Body of pancreas (tissue), 4 donors: ENCODE results near the gene PDE4D.

Experiments used
- POLR2A ChIP-seq, 3 donors: fragments of 450-650 bp; IDR thresholded peaks; one replicate each; pipeline ENCODE4 v1.6.1; 2016; ENCODE audit warnings: antibody characterized with exemption in 3 of 3, mild to moderate bottlenecking in 2 of 3
- TF ChIP-seq, protein P1 (sequence below), 7 experiments: fragments of 450-650 bp in 4 of 7; fragments of 200-600 bp in 3 of 7; sonication (generic) in 3 of 7; IDR thresholded peaks; one replicate each; pipeline ENCODE4 v1.5.1; 2016 to 2019; ENCODE audit warnings: antibody characterized with exemption in 7 of 7

DNA sequence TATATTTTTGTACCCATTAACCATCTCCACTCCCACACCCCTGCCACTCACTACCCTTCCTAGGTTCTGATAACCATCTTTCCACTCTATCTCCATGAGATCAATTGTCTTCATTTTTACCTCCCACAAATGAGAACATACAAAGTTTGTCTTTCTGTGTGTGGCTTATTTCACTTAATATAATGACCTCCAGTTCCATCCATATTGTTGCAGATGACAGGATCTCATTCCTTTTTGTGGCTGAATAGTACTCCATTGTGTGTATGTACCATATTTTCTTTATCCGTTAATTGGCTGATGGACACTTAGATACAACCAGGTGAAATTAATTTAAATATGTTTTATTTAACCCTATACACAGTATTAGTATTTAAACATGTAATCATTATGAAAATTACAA, 552.9 kb downstream of the PDE4D start:
- TF ChIP-seq, protein P1, sequence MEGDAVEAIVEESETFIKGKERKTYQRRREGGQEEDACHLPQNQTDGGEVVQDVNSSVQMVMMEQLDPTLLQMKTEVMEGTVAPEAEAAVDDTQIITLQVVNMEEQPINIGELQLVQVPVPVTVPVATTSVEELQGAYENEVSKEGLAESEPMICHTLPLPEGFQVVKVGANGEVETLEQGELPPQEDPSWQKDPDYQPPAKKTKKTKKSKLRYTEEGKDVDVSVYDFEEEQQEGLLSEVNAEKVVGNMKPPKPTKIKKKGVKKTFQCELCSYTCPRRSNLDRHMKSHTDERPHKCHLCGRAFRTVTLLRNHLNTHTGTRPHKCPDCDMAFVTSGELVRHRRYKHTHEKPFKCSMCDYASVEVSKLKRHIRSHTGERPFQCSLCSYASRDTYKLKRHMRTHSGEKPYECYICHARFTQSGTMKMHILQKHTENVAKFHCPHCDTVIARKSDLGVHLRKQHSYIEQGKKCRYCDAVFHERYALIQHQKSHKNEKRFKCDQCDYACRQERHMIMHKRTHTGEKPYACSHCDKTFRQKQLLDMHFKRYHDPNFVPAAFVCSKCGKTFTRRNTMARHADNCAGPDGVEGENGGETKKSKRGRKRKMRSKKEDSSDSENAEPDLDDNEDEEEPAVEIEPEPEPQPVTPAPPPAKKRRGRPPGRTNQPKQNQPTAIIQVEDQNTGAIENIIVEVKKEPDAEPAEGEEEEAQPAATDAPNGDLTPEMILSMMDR (IDR thresholded peaks at IDR 0.05) = no peak
- no peak for TF ChIP-seq POLR2A (IDR thresholded peaks at IDR 0.05)
